DOHH2 (cell line): ENCODE data around the gene OPRD1.

Source experiments
- EZH2phosphoT487 ChIP-seq: fragments of 200-600 bp; sonication (generic); IDR thresholded peaks from 2 replicates; pipeline ENCODE4 v1.6.1; 2017; ENCODE audit warnings: borderline replicate concordance, mild to moderate bottlenecking, antibody characterized with exemption, low read length, moderate library complexity, mixed read lengths
- TF ChIP-seq, protein P1 (sequence below): fragments of 200-600 bp; sonication (generic); IDR thresholded peaks from one replicate; pipeline ENCODE4 v1.5.1; 2014; ENCODE audit warnings: antibody characterized with exemption, mild to moderate bottlenecking, low read depth, low read length; ENCODE audit not compliant: poor library complexity, severe bottlenecking

DNA sequence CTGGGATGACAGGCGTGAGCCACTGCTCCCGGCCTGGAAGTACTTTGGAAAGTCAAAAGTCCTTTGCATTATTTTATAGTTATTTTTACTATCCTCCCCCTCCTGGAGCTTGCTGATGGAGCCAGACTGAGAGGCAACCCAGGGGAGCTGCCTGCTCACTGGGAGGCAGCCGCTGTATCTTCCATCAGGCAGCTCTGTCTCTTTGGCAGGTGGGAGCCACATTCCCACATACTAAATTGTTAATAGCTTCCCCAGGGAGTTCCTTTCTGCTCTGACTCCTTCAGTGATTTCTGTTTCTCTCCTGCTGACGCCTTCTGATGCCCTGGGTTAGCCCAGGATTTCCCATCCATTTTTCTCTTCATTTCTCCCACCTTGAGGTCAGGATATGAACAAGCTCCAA lies 4.9 kb upstream of the OPRD1 start:
- TF ChIP-seq, protein P1, sequence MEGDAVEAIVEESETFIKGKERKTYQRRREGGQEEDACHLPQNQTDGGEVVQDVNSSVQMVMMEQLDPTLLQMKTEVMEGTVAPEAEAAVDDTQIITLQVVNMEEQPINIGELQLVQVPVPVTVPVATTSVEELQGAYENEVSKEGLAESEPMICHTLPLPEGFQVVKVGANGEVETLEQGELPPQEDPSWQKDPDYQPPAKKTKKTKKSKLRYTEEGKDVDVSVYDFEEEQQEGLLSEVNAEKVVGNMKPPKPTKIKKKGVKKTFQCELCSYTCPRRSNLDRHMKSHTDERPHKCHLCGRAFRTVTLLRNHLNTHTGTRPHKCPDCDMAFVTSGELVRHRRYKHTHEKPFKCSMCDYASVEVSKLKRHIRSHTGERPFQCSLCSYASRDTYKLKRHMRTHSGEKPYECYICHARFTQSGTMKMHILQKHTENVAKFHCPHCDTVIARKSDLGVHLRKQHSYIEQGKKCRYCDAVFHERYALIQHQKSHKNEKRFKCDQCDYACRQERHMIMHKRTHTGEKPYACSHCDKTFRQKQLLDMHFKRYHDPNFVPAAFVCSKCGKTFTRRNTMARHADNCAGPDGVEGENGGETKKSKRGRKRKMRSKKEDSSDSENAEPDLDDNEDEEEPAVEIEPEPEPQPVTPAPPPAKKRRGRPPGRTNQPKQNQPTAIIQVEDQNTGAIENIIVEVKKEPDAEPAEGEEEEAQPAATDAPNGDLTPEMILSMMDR = no peak
- TF ChIP-seq EZH2phosphoT487 = no peak
